HG02571 (cell line): Measurements from ENCODE around the gene CSNK1G1.

ENCODE experiments used
- ATAC-seq: cut with Tn5 transposase; IDR thresholded peaks from one replicate; pipeline ENCODE4 v1.9.1; 2021; ENCODE audit warnings: mild to moderate bottlenecking, moderate library complexity; ENCODE audit not compliant: unreplicated experiment

Gene CSNK1G1

GRCh38 chr15:64205202-64205601 is 150.8 kb downstream of the CSNK1G1 start:
- no peak for ATAC-seq

GRCh38 chr15:64197425-64197824 is 158.5 kb downstream of the CSNK1G1 start:
- ATAC-seq = no peak

GRCh38 chr15:64193971-64194370 is 162.0 kb downstream of the CSNK1G1 start:
- ATAC-seq = no peak

- ATAC-seq = no peak
Measured at GRCh38 chr15:64191971-64192830, 163.8 kb downstream of the CSNK1G1 start.

GRCh38 chr15:64187396-64188191 is 168.4 kb downstream of the CSNK1G1 start:
- ATAC-seq = no peak

- no peak for ATAC-seq
Measured at GRCh38 chr15:64185146-64185911, 170.6 kb downstream of the CSNK1G1 start.

- no peak for ATAC-seq
Measured at GRCh38 chr15:64182859-64183370, 173.1 kb downstream of the CSNK1G1 start.

GRCh38 chr15:64180235-64180824 is 175.6 kb downstream of the CSNK1G1 start:
- ATAC-seq = no peak

- ATAC-seq = no peak
Measured at GRCh38 chr15:64166102-64166890, 189.7 kb downstream of the CSNK1G1 start.

- no peak for ATAC-seq
Measured at GRCh38 chr15:64164436-64164835, 191.5 kb downstream of the CSNK1G1 start.

GRCh38 chr15:64163659-64164362 is 192.2 kb downstream of the CSNK1G1 start:
- peak; percentile 2 for ATAC-seq

GRCh38 chr15:64162869-64163658 is 192.9 kb downstream of the CSNK1G1 start, which contains the start of gene PPIB:
TSS of gene PPIB (minus strand) at chr15:64163022. CDS start at chr15:64162986, 36 bp downstream.
- ATAC-seq = peak; percentile 88

- ATAC-seq = peak; percentile 32
Measured at GRCh38 chr15:64162478-64162868, 193.5 kb downstream of the CSNK1G1 start.

- ATAC-seq = no peak
Measured at GRCh38 chr15:64161688-64162477, 194.1 kb downstream of the CSNK1G1 start.

GRCh38 chr15:64158363-64159134 is 197.4 kb downstream of the CSNK1G1 start:
- ATAC-seq = no peak

- no peak for ATAC-seq
Measured at GRCh38 chr15:64157599-64158125, 198.3 kb downstream of the CSNK1G1 start.
